ENCODE results near the gene HERC4. TPM values are rescaled to one million over a fixed set of nuclear protein-coding genes. Genes with fewer than 3 reads are reported as not detected.

HERC4 gene
- total RNA-seq, 1 donor from 2014 or later, result 56.9 TPM

DNA sequence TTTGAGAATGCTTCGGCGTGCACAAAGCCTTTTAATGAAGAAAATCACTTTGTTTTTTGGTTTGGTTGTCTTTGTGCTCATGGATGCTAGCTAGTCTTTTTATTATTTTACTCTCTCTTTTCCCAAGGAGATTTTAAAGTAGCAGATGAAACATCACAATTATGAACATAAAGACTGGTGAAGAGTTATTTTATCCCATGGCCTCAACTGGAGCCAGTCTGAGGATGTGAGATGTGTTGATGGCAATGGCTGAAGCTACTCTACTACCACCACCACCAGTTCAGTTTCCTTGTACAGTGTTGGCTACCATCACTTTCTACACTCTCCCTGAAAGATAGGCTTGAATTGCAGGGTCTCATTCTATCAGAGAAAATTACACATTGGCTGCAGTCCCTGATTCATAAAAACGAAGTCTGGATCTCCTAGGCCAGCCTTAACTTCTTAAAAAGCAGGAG is 494 bp upstream of the HERC4 start:
- Histone ChIP-seq H3K9me3 (ENCODE audit: insufficient read depth, low read depth, low read length) (no peaks in the 10 kb centered on the region), H3K27ac (ENCODE audit: low read depth, low read length) (peak overlapping the region; percentile 20), H3K36me3 (ENCODE audit: insufficient read depth, low read length) (peaks cover 2% of the 10 kb centered on the region), H3K4me1 (ENCODE audit: insufficient read depth, low read length) (peaks cover 5% of the 10 kb centered on the region), H3K79me2 (ENCODE audit: insufficient read depth, low read length) (peaks cover 45% of the 10 kb centered on the region), H2AFZ (ENCODE audit: low read depth, low read length) (peak overlapping the region; percentile 85), H3K27me3 (ENCODE audit: insufficient read depth, low read length) (no peaks in the 10 kb centered on the region), H3K9ac (ENCODE audit: low read length) (peak overlapping the region; percentile 30), H3K4me3 (ENCODE audit: insufficient read depth, low read depth, low read length) (peak overlapping the region; percentile 41), H4K20me1 (ENCODE audit: insufficient read depth, low read length) (peaks cover 35% of the 10 kb centered on the region), H3K4me2 (ENCODE audit: low read length) (peak overlapping the region; percentile 74)
- no peak for TF ChIP-seq EZH2 (IDR thresholded peaks at IDR 0.05; ENCODE audit: insufficient read depth, low read length)
- no peak for TF ChIP-seq CTCF (IDR thresholded peaks at IDR 0.05; ENCODE audit: insufficient read depth, low read depth, low read length)
- Mint-ChIP-seq H3K27ac (ENCODE audit: unreplicated experiment) (peak overlapping the region; percentile 47), H3K4me1 (ENCODE audit: low read depth, unreplicated experiment) (peaks cover 14% of the 10 kb centered on the region), H3K9me3 (ENCODE audit: unreplicated experiment) (no peaks in the 10 kb centered on the region), H3K36me3 (ENCODE audit: low read depth, unreplicated experiment) (no peaks in the 10 kb centered on the region), H3K4me3 (ENCODE audit: unreplicated experiment) (peak overlapping the region; percentile 69), H3K27me3 (ENCODE audit: low read depth, unreplicated experiment) (no peaks in the 10 kb centered on the region)
- DNase-seq (ENCODE audit: low read depth) (no peak), FAIRE-seq (no peak)

- Mint-ChIP-seq H3K27ac (ENCODE audit: unreplicated experiment) (peak overlapping the region; percentile 44), H3K36me3 (ENCODE audit: low read depth, unreplicated experiment) (no peaks in the 10 kb centered on the region), H3K27me3 (ENCODE audit: low read depth, unreplicated experiment) (no peaks in the 10 kb centered on the region), H3K4me1 (ENCODE audit: low read depth, unreplicated experiment) (peaks cover 14% of the 10 kb centered on the region), H3K9me3 (ENCODE audit: unreplicated experiment) (no peaks in the 10 kb centered on the region), H3K4me3 (ENCODE audit: unreplicated experiment) (peak overlapping the region; percentile 98)
- H3K4me2 ChIP-seq (ENCODE audit: low read length), result peak overlapping the region; percentile 89
- H3K27ac ChIP-seq (ENCODE audit: low read depth, low read length), result peak overlapping the region; percentile 93
- H3K9me3 ChIP-seq (ENCODE audit: insufficient read depth, low read depth, low read length), result no peaks in the 10 kb centered on the region
- no peak for TF ChIP-seq CTCF (IDR thresholded peaks at IDR 0.05; ENCODE audit: insufficient read depth, low read depth, low read length)
- TF ChIP-seq EZH2 (IDR thresholded peaks at IDR 0.05; ENCODE audit: insufficient read depth, low read length), result no peak
- H3K27me3 ChIP-seq (ENCODE audit: insufficient read depth, low read length), result no peaks in the 10 kb centered on the region
- H2AFZ ChIP-seq (ENCODE audit: low read depth, low read length), result peak overlapping the region; percentile 62
- peaks cover 40% of the 10 kb centered on the region for H4K20me1 ChIP-seq (ENCODE audit: insufficient read depth, low read length)
- FAIRE-seq (no peak), DNase-seq (ENCODE audit: low read depth) (no peak)
- H3K4me1 ChIP-seq (ENCODE audit: insufficient read depth, low read length), result peaks cover 5% of the 10 kb centered on the region
- H3K4me3 ChIP-seq (ENCODE audit: insufficient read depth, low read depth, low read length), result peak overlapping the region; percentile 94
- peak overlapping the region; percentile 95 for H3K9ac ChIP-seq (ENCODE audit: low read length)
- peaks cover 4% of the 10 kb centered on the region for H3K36me3 ChIP-seq (ENCODE audit: insufficient read depth, low read length)
- H3K79me2 ChIP-seq (ENCODE audit: insufficient read depth, low read length), result peaks cover 58% of the 10 kb centered on the region
Observed at GRCh38 chr10:68074031-68074774, 880 bp downstream of the HERC4 start.

DNA sequence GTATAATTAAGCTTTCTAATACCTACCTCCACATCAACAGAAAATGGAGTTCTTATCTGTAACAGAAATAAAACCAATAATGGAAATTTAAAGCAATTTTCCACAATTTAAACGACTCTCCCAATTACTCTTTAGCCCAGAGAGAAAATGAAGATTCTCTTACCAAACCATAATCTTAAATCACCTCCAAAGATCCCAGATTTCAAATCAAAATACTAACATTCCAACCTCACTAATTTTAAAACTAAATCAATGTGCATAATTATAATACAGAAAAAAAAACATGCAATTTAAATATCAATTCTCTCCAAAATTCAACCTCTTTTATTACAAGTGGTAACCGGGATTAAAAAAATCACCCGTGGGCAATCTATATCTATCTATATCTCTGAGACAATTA is 1.5 kb downstream of the HERC4 start:
- peaks cover 64% of the 10 kb centered on the region for H3K79me2 ChIP-seq (ENCODE audit: insufficient read depth, low read length)
- peak overlapping the region; percentile 95 for H3K9ac ChIP-seq (ENCODE audit: low read length)
- peaks cover 5% of the 10 kb centered on the region for H3K4me1 ChIP-seq (ENCODE audit: insufficient read depth, low read length)
- H3K4me2 ChIP-seq (ENCODE audit: low read length), result peak overlapping the region; percentile 89
- TF ChIP-seq EZH2 (IDR thresholded peaks at IDR 0.05; ENCODE audit: insufficient read depth, low read length) (no peak), CTCF (IDR thresholded peaks at IDR 0.05; ENCODE audit: insufficient read depth, low read depth, low read length) (no peak)
- peaks cover 14% of the 10 kb centered on the region for H3K4me1 Mint-ChIP-seq (ENCODE audit: low read depth, unreplicated experiment)
- H3K27ac Mint-ChIP-seq (ENCODE audit: unreplicated experiment), result peak overlapping the region; percentile 44
- H3K4me3 Mint-ChIP-seq (ENCODE audit: unreplicated experiment), result peak overlapping the region; percentile 98
- H3K9me3 Mint-ChIP-seq (ENCODE audit: unreplicated experiment), result no peaks in the 10 kb centered on the region
- H3K27me3 ChIP-seq (ENCODE audit: insufficient read depth, low read length), result no peaks in the 10 kb centered on the region
- no peaks in the 10 kb centered on the region for H3K36me3 Mint-ChIP-seq (ENCODE audit: low read depth, unreplicated experiment)
- H4K20me1 ChIP-seq (ENCODE audit: insufficient read depth, low read length), result peaks cover 44% of the 10 kb centered on the region
- H3K27me3 Mint-ChIP-seq (ENCODE audit: low read depth, unreplicated experiment), result no peaks in the 10 kb centered on the region
- no peaks in the 10 kb centered on the region for H3K9me3 ChIP-seq (ENCODE audit: insufficient read depth, low read depth, low read length)
- H3K4me3 ChIP-seq (ENCODE audit: insufficient read depth, low read depth, low read length), result peak overlapping the region; percentile 94
- peaks cover 8% of the 10 kb centered on the region for H3K36me3 ChIP-seq (ENCODE audit: insufficient read depth, low read length)
- no peak for DNase-seq (ENCODE audit: low read depth)
- no peak overlapping the region for H2AFZ ChIP-seq (ENCODE audit: low read depth, low read length)
- no peak for FAIRE-seq
- peak overlapping the region; percentile 93 for H3K27ac ChIP-seq (ENCODE audit: low read depth, low read length)

All from astrocyte (in vitro differentiated cells and primary cell).